GM19463 (cell line): ENCODE data around the gene EFNB3.

Source experiments
- ATAC-seq: cut with Tn5 transposase; IDR thresholded peaks from one replicate; pipeline ENCODE4 v1.9.1; 2021; ENCODE audit warnings: mild to moderate bottlenecking, moderate library complexity; ENCODE audit not compliant: unreplicated experiment

Gene EFNB3

DNA sequence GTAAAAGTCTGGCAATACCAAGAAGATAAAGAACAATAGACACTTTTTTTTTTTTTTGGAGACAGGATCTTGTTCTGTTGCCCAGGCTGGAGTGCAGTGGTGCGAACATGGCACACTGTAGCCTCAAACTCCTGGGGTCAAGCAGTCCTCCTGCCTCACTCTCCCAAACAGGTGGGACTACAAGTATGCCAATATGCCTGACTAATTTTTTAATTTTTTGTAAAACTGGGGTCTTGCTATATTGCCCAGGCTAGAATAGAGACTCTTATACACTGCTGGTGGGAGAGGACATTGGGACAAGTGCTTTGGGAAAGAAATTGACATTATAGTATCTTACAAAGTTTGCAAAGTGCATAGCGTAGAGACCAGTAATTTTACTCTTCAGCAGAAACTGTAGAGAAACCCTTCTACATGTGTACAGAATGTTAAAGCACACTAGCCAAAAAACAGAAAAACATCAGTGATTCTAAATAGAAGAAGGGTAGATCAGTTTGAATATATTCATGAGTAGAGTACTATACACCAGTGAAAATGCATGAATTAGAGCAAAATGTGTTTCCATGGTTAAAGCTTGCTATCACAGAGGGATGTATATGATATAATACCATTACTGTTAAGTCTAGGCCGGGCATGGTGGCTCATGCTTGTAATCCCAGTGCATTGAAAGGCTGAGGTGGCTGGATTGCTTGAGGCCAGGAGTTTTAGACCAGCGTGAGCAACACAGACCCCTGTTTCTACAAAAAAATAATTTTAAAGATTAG, 7.0 kb upstream of the EFNB3 start:
- ATAC-seq: no peak

GRCh38 chr17:7700510-7700909, 4.5 kb upstream of the EFNB3 start:
- no peak for ATAC-seq

GRCh38 chr17:7701681-7702080, 3.3 kb upstream of the EFNB3 start:
- ATAC-seq: no peak

DNA sequence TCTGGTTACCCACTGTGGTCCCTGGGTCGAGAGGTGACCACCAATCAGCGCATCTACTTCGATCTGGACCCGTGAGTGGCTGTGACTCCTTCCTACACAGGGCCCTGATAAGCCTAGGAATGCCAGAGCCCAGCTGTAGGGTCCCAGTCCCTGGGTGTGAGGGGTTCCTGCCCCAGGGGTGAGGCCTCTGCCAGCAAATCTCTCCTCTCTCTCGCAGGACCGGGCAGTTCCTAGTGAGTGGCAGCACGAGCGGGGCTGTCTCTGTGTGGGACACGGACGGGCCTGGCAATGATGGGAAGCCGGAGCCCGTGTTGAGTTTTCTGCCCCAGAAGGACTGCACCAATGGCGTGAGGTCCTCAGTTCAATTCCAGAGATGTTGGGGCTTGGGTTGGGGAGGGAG, 2.2 kb upstream of the EFNB3 start:
- no peak for ATAC-seq

DNA sequence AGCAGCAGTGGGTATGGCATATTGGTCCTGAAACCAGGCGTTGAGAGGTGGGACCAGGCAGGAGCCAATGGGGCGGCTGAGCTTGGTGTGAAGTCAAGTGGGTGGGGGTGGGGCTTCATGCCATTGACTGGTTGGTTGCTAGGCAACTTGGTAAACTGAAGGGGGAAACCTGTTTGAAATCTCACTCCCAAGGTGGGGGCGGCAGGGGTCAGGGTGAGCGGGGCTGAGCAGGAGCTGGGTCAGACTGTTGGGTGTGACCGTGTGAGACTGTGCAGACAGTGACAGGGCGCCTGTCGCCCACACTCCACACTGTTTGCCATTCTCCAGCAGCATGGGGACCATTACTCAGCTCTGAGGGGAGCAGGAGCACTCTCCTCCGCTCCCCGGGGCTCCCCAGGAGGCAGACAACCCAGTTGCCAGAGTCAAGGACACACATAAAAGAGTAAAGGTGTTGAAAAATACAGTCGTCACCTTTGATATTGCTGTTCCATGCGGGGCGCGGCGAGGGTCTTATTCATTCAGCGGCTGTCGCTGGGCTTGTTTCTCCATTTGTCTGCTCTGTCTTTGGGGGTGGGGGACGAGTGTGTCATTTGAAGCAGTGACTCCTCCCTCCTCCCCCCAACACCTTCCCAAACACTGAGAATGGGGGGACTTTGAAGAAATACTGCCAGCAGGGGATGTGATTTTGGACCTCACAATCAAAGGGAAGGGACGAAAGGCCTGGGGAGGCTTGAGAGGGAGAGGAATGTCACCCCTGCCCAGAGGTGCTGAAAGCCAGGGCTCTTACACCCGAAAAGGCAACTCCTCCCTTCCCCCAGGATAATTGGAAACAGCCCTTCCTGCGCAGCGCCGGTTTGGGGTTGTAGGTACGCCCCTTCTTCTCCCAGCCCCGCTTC, 1.2 kb upstream of the EFNB3 start:
- no peak for ATAC-seq

GRCh38 chr17:7705269-7706255, 560 bp downstream of the EFNB3 start:
- no peak for ATAC-seq

- no peak for ATAC-seq
Observed at GRCh38 chr17:7706631-7707354, 1.8 kb downstream of the EFNB3 start.

- no peak for ATAC-seq
Observed at GRCh38 chr17:7707446-7707845, 2.4 kb downstream of the EFNB3 start.

DNA sequence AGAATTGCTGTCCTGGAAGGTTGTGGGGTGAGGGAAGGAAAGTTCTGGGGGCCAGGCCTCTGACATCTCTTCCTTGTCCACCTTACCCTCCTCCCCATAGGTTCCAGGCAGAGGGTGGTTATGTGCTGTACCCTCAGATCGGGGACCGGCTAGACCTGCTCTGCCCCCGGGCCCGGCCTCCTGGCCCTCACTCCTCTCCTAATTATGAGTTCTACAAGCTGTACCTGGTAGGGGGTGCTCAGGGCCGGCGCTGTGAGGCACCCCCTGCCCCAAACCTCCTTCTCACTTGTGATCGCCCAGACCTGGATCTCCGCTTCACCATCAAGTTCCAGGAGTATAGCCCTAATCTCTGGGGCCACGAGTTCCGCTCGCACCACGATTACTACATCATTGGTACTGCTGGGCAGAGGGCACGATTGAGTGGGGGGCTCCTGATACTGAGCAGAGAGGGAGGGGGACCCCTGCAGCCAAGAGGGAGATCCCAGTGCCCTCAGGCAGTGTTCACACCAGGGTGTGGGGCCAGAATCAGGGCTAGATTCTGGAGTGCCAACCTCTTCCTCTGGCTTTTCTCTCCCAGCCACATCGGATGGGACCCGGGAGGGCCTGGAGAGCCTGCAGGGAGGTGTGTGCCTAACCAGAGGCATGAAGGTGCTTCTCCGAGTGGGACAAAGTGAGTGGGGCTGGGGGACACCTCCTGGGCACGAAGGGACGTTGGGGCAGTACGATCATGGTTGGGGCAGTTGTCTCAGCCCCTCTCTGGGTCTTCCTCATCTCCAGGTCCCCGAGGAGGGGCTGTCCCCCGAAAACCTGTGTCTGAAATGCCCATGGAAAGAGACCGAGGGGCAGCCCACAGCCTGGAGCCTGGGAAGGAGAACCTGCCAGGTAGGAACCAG, 3.1 kb downstream of the EFNB3 start:
- no peak for ATAC-seq

- no peak for ATAC-seq
Observed at GRCh38 chr17:7709031-7709430, 4.0 kb downstream of the EFNB3 start.

DNA sequence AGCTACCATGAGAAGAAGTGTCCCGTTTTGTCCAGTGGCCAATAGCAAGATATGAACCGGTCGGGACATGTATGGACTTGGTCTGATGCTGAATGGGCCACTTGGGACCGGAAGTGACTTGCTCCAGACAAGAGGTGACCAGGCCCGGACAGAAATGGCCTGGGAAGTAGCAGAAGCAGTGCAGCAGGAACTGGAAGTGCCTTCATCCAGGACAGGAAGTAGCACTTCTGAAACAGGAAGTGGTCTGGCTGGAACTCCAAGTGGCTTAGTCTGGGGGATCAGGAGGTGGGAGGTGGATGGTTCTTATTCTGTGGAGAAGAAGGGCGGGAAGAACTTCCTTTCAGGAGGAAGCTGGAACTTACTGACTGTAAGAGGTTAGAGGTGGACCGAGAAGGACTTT, 5.3 kb downstream of the EFNB3 start:
- no peak for ATAC-seq

- no peak for ATAC-seq
Observed at GRCh38 chr17:7711051-7711755, 6.2 kb downstream of the EFNB3 start.

DNA sequence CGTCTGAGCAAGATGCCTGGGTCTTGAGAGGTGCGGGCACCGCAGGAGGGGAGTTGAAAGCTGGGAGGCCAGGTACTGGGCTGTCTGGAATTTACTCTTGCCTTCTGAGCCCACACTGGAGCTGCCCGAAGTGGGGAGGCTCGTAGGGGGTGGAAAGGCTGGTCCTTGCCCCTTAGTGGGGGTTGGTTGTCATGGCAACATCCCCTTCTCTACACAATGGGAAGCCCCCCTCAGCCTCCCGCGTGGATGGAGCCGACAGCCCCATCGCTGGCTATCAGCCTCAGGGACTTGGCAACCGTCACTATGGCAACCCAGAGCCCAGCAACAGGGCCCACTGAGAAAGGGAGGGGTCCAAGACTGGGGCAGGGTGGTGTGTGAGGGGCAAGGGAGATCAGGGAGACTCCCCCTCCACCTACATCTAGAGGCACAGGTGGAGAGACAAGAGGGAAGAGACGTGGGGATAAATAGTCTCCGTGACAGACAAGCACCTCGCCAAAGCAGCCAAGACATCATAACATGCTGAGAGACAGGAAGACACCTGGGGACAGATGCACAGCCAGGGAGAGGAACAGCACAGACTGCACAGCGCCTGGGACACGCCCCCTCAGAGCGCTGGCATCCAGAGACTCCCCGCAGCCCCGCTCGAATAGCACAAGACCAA, 7.2 kb downstream of the EFNB3 start:
- ATAC-seq: no peak

GRCh38 chr17:7713782-7714181, 8.8 kb downstream of the EFNB3 start:
- no peak for ATAC-seq

DNA sequence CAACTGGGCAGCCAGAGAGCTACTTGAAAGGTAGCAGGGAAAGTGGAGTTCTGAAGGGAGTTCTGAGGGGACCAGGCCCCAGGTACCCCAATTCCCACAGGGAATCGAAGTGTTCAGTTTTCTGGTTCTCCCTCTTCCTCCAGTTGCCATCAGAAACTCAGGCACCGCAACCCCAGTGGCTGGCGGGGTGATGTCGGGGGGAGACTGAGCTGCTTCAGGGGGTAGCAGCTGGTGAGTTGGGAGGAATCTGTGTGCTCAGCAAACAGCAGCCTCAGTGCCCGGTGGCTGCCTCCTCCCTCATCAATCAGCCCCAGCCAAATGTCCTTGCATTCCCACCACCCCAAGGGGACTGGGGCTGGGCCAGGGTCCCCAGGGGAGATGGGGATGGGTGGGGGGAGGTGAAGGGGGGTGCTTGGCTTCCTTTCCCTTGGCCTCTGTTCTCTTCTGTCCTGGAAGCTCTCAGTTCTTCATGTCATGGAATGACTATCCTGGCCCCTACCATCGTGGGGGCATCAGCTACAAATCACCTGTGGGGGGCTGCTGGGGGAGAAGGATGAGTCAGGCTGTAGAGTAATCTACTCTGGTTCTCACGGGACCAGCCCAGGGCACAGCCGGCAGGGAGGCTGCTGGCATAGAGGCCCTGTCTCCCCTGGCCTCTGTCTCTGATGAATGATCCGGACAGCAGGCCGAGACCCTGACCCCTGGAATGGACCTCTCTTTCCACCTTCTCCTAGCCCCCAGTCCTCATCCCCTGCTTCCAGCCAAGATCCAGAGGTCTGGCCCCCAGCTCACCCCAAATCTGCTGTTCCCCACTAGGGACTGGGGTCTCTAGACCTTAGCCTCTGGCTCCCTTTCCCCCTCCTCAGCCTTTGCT, 10.0 kb downstream of the EFNB3 start:
- no peak for ATAC-seq

DNA sequence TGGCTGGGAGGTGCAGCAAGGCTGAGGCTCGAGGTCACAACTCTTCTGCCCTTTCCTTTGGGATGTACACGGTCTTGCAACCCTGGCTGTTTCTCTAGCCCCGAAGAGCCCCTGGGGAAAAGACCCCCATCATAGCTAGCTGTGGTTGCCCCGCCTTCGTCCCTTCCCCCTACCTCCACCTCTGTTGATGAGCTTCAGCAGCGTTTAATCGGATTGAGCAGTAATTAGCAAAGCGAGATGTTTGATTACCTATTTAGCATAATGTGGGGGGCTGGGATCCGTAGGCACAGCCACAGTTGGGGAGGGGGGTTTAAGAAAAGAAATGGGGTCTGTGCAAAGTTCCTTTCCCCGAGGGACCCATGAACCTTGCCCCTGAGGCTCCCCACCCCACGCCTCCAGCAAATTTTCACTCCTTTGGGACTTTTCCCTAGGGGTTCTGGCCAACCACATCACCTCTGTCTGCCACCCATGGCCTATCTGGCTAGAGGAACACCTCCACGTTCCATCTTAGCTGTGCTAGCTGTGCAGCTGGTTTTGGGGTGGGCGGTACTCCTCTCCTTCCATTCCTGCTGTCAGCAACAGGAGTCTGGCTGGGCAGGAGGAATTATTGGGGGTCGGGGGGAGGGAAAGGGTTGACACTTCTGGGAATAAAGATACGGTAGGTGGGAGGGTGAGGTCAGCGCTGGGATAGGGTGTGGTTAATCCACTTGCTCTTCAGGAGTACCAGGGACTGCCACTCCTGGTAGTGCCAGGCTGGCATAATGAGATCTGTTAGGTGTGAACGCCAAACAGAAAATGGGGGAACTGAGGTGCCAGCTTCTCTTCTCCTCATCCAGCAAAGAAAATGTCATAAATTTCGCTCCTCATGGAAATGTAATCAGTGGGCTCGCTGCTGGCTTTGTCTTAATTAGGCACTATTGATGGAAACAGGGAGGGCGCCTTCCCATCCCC, 11.2 kb downstream of the EFNB3 start:
- ATAC-seq: no peak
